ENCODE data around the gene DSEL.

The DSEL gene

GRCh38 chr18:67516539-67517443 is at the start of gene DSEL:
TSS of gene DSEL (minus strand) at chr18:67516720. CDS start at chr18:67514608, 2,112 bp downstream.
- Histone ChIP-seq H3K36me3 (ENCODE audit: control insufficient read depth in 2 of 2, insufficient read depth in 2 of 2, low read length in 2 of 2) (peaks cover 0 to 2% of the 10 kb centered on the region in 2 donors), H3K27ac (ENCODE audit: low read length) (peak within 1 kb of the TSS; percentile 82), H3K9me3 (ENCODE audit: control insufficient read depth in 2 of 2, low read length in 2 of 2) (no peaks in the 10 kb centered on the region), H3K9ac (ENCODE audit: low read length in 2 of 2) (peak within 1 kb of the TSS; percentile 82 to 83), H3K4me1 (ENCODE audit: control insufficient read depth, insufficient read depth, low read length) (peaks cover 2% of the 10 kb centered on the region), H3K4me3 (ENCODE audit: low read length in 2 of 2) (peak within 1 kb of the TSS; percentile 82 to 91), H3K27me3 (ENCODE audit: control insufficient read depth in 1 of 2, insufficient read depth in 2 of 2, low read length in 2 of 2) (no peaks in the 10 kb centered on the region)

GRCh38 chr18:67553437-67553836 is 36.9 kb upstream of the DSEL start:
- no peak overlapping the region for H3K27ac ChIP-seq (ENCODE audit: low read length)
- no peak overlapping the region for H3K9ac ChIP-seq (ENCODE audit: low read length in 2 of 2)
- H3K4me3 ChIP-seq (ENCODE audit: low read length in 2 of 2), result no peak overlapping the region
- H3K27me3 ChIP-seq (ENCODE audit: control insufficient read depth in 1 of 2, insufficient read depth in 2 of 2, low read length in 2 of 2), result no peaks in the 10 kb centered on the region
- H3K36me3 ChIP-seq (ENCODE audit: control insufficient read depth in 2 of 2, insufficient read depth in 2 of 2, low read length in 2 of 2), result no peaks in the 10 kb centered on the region
- H3K9me3 ChIP-seq (ENCODE audit: control insufficient read depth in 2 of 2, low read length in 2 of 2), result no peaks in the 10 kb centered on the region
- H3K4me1 ChIP-seq (ENCODE audit: control insufficient read depth, insufficient read depth, low read length), result no peaks in the 10 kb centered on the region

GRCh38 chr18:67550872-67551520 is 34.5 kb upstream of the DSEL start:
- Histone ChIP-seq H3K4me1 (ENCODE audit: control insufficient read depth, insufficient read depth, low read length) (no peaks in the 10 kb centered on the region), H3K27ac (ENCODE audit: low read length) (no peak overlapping the region), H3K36me3 (ENCODE audit: control insufficient read depth in 2 of 2, insufficient read depth in 2 of 2, low read length in 2 of 2) (no peaks in the 10 kb centered on the region), H3K9me3 (ENCODE audit: control insufficient read depth in 2 of 2, low read length in 2 of 2) (no peaks in the 10 kb centered on the region), H3K27me3 (ENCODE audit: control insufficient read depth in 1 of 2, insufficient read depth in 2 of 2, low read length in 2 of 2) (no peaks in the 10 kb centered on the region), H3K9ac (ENCODE audit: low read length in 2 of 2) (no peak overlapping the region), H3K4me3 (ENCODE audit: low read length in 2 of 2) (no peak overlapping the region)

- no peak overlapping the region for H3K9ac ChIP-seq (ENCODE audit: low read length in 2 of 2)
- no peaks in the 10 kb centered on the region for H3K36me3 ChIP-seq (ENCODE audit: control insufficient read depth in 2 of 2, insufficient read depth in 2 of 2, low read length in 2 of 2)
- no peaks in the 10 kb centered on the region for H3K27me3 ChIP-seq (ENCODE audit: control insufficient read depth in 1 of 2, insufficient read depth in 2 of 2, low read length in 2 of 2)
- no peak overlapping the region for H3K4me3 ChIP-seq (ENCODE audit: low read length in 2 of 2)
- no peaks in the 10 kb centered on the region for H3K9me3 ChIP-seq (ENCODE audit: control insufficient read depth in 2 of 2, low read length in 2 of 2)
- H3K27ac ChIP-seq (ENCODE audit: low read length), result no peak overlapping the region
- no peaks in the 10 kb centered on the region for H3K4me1 ChIP-seq (ENCODE audit: control insufficient read depth, insufficient read depth, low read length)
Measured at GRCh38 chr18:67549946-67550345, 33.4 kb upstream of the DSEL start.

- Histone ChIP-seq H3K4me3 (ENCODE audit: low read length in 2 of 2) (no peak overlapping the region), H3K27ac (ENCODE audit: low read length) (no peak overlapping the region), H3K36me3 (ENCODE audit: control insufficient read depth in 2 of 2, insufficient read depth in 2 of 2, low read length in 2 of 2) (no peaks in the 10 kb centered on the region), H3K9ac (ENCODE audit: low read length in 2 of 2) (no peak overlapping the region), H3K27me3 (ENCODE audit: control insufficient read depth in 1 of 2, insufficient read depth in 2 of 2, low read length in 2 of 2) (no peaks in the 10 kb centered on the region), H3K4me1 (ENCODE audit: control insufficient read depth, insufficient read depth, low read length) (no peaks in the 10 kb centered on the region), H3K9me3 (ENCODE audit: control insufficient read depth in 2 of 2, low read length in 2 of 2) (no peaks in the 10 kb centered on the region)
Measured at GRCh38 chr18:67545681-67546080, 29.2 kb upstream of the DSEL start.

GRCh38 chr18:67540559-67540958 is 24.0 kb upstream of the DSEL start:
- no peaks in the 10 kb centered on the region for H3K27me3 ChIP-seq (ENCODE audit: control insufficient read depth in 1 of 2, insufficient read depth in 2 of 2, low read length in 2 of 2)
- H3K4me3 ChIP-seq (ENCODE audit: low read length in 2 of 2), result no peak overlapping the region
- no peak overlapping the region for H3K27ac ChIP-seq (ENCODE audit: low read length)
- no peaks in the 10 kb centered on the region for H3K4me1 ChIP-seq (ENCODE audit: control insufficient read depth, insufficient read depth, low read length)
- H3K9me3 ChIP-seq (ENCODE audit: control insufficient read depth in 2 of 2, low read length in 2 of 2), result no peaks in the 10 kb centered on the region
- no peaks in the 10 kb centered on the region for H3K36me3 ChIP-seq (ENCODE audit: control insufficient read depth in 2 of 2, insufficient read depth in 2 of 2, low read length in 2 of 2)
- H3K9ac ChIP-seq (ENCODE audit: low read length in 2 of 2), result no peak overlapping the region

GRCh38 chr18:67531929-67532328 is 15.4 kb upstream of the DSEL start:
- Histone ChIP-seq H3K27me3 (ENCODE audit: control insufficient read depth in 1 of 2, insufficient read depth in 2 of 2, low read length in 2 of 2) (no peaks in the 10 kb centered on the region), H3K36me3 (ENCODE audit: control insufficient read depth in 2 of 2, insufficient read depth in 2 of 2, low read length in 2 of 2) (no peaks in the 10 kb centered on the region), H3K9me3 (ENCODE audit: control insufficient read depth in 2 of 2, low read length in 2 of 2) (no peaks in the 10 kb centered on the region), H3K27ac (ENCODE audit: low read length) (no peak overlapping the region), H3K4me1 (ENCODE audit: control insufficient read depth, insufficient read depth, low read length) (no peaks in the 10 kb centered on the region), H3K4me3 (ENCODE audit: low read length in 2 of 2) (no peak overlapping the region), H3K9ac (ENCODE audit: low read length in 2 of 2) (no peak overlapping the region)

- H3K27ac ChIP-seq (ENCODE audit: low read length), result peak overlapping the region; percentile 50
- H3K27me3 ChIP-seq (ENCODE audit: control insufficient read depth in 1 of 2, insufficient read depth in 2 of 2, low read length in 2 of 2), result no peaks in the 10 kb centered on the region
- peak overlapping the region in 1 of 2 donors; percentile 5 for H3K4me3 ChIP-seq (ENCODE audit: low read length in 2 of 2)
- H3K9me3 ChIP-seq (ENCODE audit: control insufficient read depth in 2 of 2, low read length in 2 of 2), result no peaks in the 10 kb centered on the region
- no peaks in the 10 kb centered on the region for H3K36me3 ChIP-seq (ENCODE audit: control insufficient read depth in 2 of 2, insufficient read depth in 2 of 2, low read length in 2 of 2)
- H3K9ac ChIP-seq (ENCODE audit: low read length in 2 of 2), result no peak overlapping the region
- H3K4me1 ChIP-seq (ENCODE audit: control insufficient read depth, insufficient read depth, low read length), result peaks cover 7% of the 10 kb centered on the region
Measured at GRCh38 chr18:67525328-67526099, 9.0 kb upstream of the DSEL start.

- H3K4me3 ChIP-seq (ENCODE audit: low read length in 2 of 2), result no peak overlapping the region
- no peaks in the 10 kb centered on the region for H3K27me3 ChIP-seq (ENCODE audit: control insufficient read depth in 1 of 2, insufficient read depth in 2 of 2, low read length in 2 of 2)
- peaks cover 4% of the 10 kb centered on the region for H3K4me1 ChIP-seq (ENCODE audit: control insufficient read depth, insufficient read depth, low read length)
- H3K27ac ChIP-seq (ENCODE audit: low read length), result no peak overlapping the region
- no peak overlapping the region for H3K9ac ChIP-seq (ENCODE audit: low read length in 2 of 2)
- no peaks in the 10 kb centered on the region for H3K36me3 ChIP-seq (ENCODE audit: control insufficient read depth in 2 of 2, insufficient read depth in 2 of 2, low read length in 2 of 2)
- H3K9me3 ChIP-seq (ENCODE audit: control insufficient read depth in 2 of 2, low read length in 2 of 2), result no peaks in the 10 kb centered on the region
Measured at GRCh38 chr18:67520351-67520921, 3.9 kb upstream of the DSEL start.

GRCh38 chr18:67519592-67519991 is 3.1 kb upstream of the DSEL start:
- no peaks in the 10 kb centered on the region for H3K9me3 ChIP-seq (ENCODE audit: control insufficient read depth in 2 of 2, low read length in 2 of 2)
- H3K36me3 ChIP-seq (ENCODE audit: control insufficient read depth in 2 of 2, insufficient read depth in 2 of 2, low read length in 2 of 2), result no peaks in the 10 kb centered on the region
- peaks cover 2% of the 10 kb centered on the region for H3K4me1 ChIP-seq (ENCODE audit: control insufficient read depth, insufficient read depth, low read length)
- no peak overlapping the region for H3K4me3 ChIP-seq (ENCODE audit: low read length in 2 of 2)
- no peak overlapping the region for H3K9ac ChIP-seq (ENCODE audit: low read length in 2 of 2)
- H3K27ac ChIP-seq (ENCODE audit: low read length), result no peak overlapping the region
- H3K27me3 ChIP-seq (ENCODE audit: control insufficient read depth in 1 of 2, insufficient read depth in 2 of 2, low read length in 2 of 2), result no peaks in the 10 kb centered on the region

All from stomach smooth muscle (tissue), 2 donors.